Aorta (tissue), 5 donors: ENCODE measurements around the gene NDUFB3. TPM values are rescaled to one million over a fixed set of nuclear protein-coding genes. Genes with fewer than 3 reads are reported as not detected.

ENCODE experiments used
- ATAC-seq: fragments of 200-7000 bp; cut with Tn5 transposase; one replicate; pipeline ENCODE4 v1.9.1; 2022; ENCODE audit warnings: moderate library complexity; ENCODE audit not compliant: low FRiP score
- DNase-seq, 2 donors: peaks; one replicate each; pipeline ENCODE4 v3.0.0-alpha.2; 2020
- H3K27ac ChIP-seq, 2 donors: one replicate each; pipeline ENCODE4 v1.5.1; 2013; ENCODE audit warnings: low read length in 2 of 2, mild to moderate bottlenecking in 2 of 2, moderate library complexity in 2 of 2, control low read depth in 1 of 2, inconsistent platforms in 1 of 2, low read depth in 1 of 2
- H3K27me3 ChIP-seq, 2 donors: one replicate each; pipeline ENCODE4 v1.6.1; 2013; ENCODE audit warnings: control low read depth in 1 of 2, low read length in 1 of 2, mild to moderate bottlenecking in 1 of 2, moderate library complexity in 1 of 2; ENCODE audit not compliant: insufficient read depth in 2 of 2, control insufficient read depth in 1 of 2
- H3K36me3 ChIP-seq, 2 donors: one replicate each; pipeline ENCODE4 v1.6.1; 2013; ENCODE audit warnings: control low read depth in 1 of 2, low read length in 1 of 2, mild to moderate bottlenecking in 1 of 2; ENCODE audit not compliant: insufficient read depth in 2 of 2, control insufficient read depth in 1 of 2
- H3K4me1 ChIP-seq, 2 donors: one replicate each; pipeline ENCODE4 v1.6.1; 2013; ENCODE audit warnings: low read length in 2 of 2, control low read depth in 1 of 2, mild to moderate bottlenecking in 1 of 2, moderate library complexity in 1 of 2; ENCODE audit not compliant: insufficient read depth in 2 of 2, control insufficient read depth in 1 of 2
- H3K4me3 ChIP-seq, 2 donors: one replicate each; pipeline ENCODE4 v1.5.1; 2013; ENCODE audit warnings: low read length in 2 of 2, control low read depth in 1 of 2, mild to moderate bottlenecking in 1 of 2
- H3K9me3 ChIP-seq: one replicate; pipeline ENCODE4 v1.6.1; 2013; ENCODE audit warnings: mild to moderate bottlenecking, low read length; ENCODE audit not compliant: control insufficient read depth
- WGBS, 2 donors: extraction: QIAGEN DNeasy Blood & Tissue Kit; methylation state at CpG; one replicate each; pipeline ENCODE4 v1.1.7; 2013; 5-methylcytosine and 5-hydroxymethylcytosine counted together
- intact Hi-C, 2 donors: fragments of 100-400 bp; cut with DNase I; formaldehyde crosslinking; loops; one replicate each; pipeline versions ENCODE4 v1.14.2 to v1.15.0; 2022
- polyA plus RNA-seq, 2 donors: library from polyadenylated mRNA; stranded (reverse); fragments of 200-250 nt; gene quantifications; one replicate each; pipeline ENCODE4 v1.2.3, GENCODE V29; 2013
- total RNA-seq, 2 donors: library from RNA; stranded (reverse); fragmentation: NEBNext Ultra II Directional; extraction: Animal tissue kit (Norgen Biotek cat#: 25700); gene quantifications; one replicate each; pipeline ENCODE4 v1.2.1, GENCODE V29; 2021
- donor health status: healthy with polysubstance abuse.
- donor health status: Bipolar disorder and iron deficiency.
- donor health status: DM: no; HTN: no; CAD: no.
- donor health status: DM: no; HTN: no; CAD: no.
- donor health status: DM: yes; HTN: yes; CAD: no.

NDUFB3 gene
- total and polyA plus RNA-seq, 4 donors = 42.7 to 152 (median 53.0) TPM

DNA sequence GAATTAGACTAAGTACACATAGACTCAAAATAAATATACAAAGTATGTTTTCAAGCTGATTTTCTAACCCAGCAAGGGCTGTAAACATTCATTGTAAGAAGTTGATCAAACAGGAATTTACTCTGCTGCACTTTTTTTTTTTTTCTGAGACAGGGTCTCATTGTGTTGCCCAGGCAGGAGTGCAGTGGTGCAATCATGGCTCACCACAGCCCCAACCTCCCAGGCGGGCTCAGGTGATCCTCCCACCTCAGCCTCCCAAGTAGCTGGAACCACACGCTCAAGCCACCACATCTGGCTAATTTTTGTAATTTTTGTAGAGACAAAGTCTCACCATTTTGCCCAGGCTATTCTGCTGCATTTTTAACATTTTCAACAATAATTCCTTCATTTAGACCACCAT is 35.8 kb downstream of the NDUFB3 start:
- intact Hi-C loops = no loop called here
- ATAC-seq = no peak
- WGBS, 2 donors = 98% methylated on average over 2 of the region's 2 CpGs

DNA sequence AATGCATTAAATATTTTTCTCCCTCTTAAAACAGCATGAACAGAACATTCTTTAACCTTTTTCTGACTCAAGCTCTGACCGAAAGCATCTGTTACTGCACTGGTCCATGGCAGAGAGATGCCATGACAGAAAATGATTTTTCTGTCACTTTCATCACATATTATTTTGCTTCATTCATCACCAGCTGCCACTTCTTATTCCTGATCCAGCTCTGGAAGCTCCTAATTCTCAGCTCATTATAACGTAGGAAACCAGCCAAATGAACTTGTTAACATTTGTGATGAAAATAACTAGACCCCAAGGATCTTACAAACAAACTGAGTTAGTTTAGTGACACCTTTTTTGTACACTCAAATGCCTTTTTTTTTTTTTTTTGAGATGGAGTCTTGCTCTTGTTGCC is 36.5 kb downstream of the NDUFB3 start:
- no peaks in the 10 kb centered on the region for H3K4me1 ChIP-seq
- WGBS, 2 donors = 74 to 80% methylated on average over 2 of the region's 2 CpGs
- DNase-seq = no peak
- H3K9me3 ChIP-seq = no peaks in the 10 kb centered on the region
- H3K27ac ChIP-seq = no peak overlapping the region
- intact Hi-C loops = no loop called here
- H3K36me3 ChIP-seq = no peaks in the 10 kb centered on the region
- no peaks in the 10 kb centered on the region for H3K27me3 ChIP-seq
- no peak overlapping the region for H3K4me3 ChIP-seq
- no peak for ATAC-seq

More for the DNA sequence above, 35.8 kb downstream of the NDUFB3 start:
- H3K27me3 ChIP-seq = no peaks in the 10 kb centered on the region
- no peaks in the 10 kb centered on the region for H3K9me3 ChIP-seq
- H3K4me1 ChIP-seq = no peaks in the 10 kb centered on the region
- H3K4me3 ChIP-seq = no peak overlapping the region
- DNase-seq = no peak
- H3K27ac ChIP-seq = no peak overlapping the region
- H3K36me3 ChIP-seq = no peaks in the 10 kb centered on the region

DNA sequence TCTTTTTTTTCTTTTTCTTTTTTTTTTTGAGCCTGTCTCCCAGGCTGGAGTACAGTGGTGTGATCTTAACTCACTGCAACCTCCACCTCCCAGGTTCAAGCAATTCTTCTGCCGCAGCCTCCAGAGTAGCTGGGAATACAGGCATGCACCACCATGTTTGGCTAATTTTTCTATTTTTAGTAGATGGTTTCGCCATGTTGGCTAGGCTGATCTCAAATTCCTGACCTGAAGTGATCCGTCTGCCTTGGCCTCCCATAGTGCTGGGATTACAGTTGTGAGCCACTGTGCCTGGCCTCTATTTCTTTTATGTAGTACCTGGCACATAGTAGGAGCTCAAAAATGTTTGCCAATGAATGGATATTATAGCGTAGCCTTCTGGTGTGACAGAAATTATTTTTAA is 37.4 kb downstream of the NDUFB3 start:
- intact Hi-C loops = no loop called here
- no peaks in the 10 kb centered on the region for H3K4me1 ChIP-seq
- DNase-seq = no peak
- no peaks in the 10 kb centered on the region for H3K36me3 ChIP-seq
- no peak overlapping the region for H3K4me3 ChIP-seq
- no peak overlapping the region for H3K27ac ChIP-seq
- no peaks in the 10 kb centered on the region for H3K27me3 ChIP-seq
- 83% methylated on average over 4 of the region's 4 CpGs for WGBS, 2 donors
- H3K9me3 ChIP-seq = no peaks in the 10 kb centered on the region
- ATAC-seq = no peak

GRCh38 chr2:201110615-201111014 is 38.8 kb downstream of the NDUFB3 start:
- no peaks in the 10 kb centered on the region for H3K27me3 ChIP-seq
- DNase-seq = no peak
- H3K9me3 ChIP-seq = no peaks in the 10 kb centered on the region
- no peak overlapping the region for H3K27ac ChIP-seq
- no peak overlapping the region for H3K4me3 ChIP-seq
- intact Hi-C loops = no loop called here
- H3K4me1 ChIP-seq = no peaks in the 10 kb centered on the region
- ATAC-seq = no peak
- no peaks in the 10 kb centered on the region for H3K36me3 ChIP-seq

DNA sequence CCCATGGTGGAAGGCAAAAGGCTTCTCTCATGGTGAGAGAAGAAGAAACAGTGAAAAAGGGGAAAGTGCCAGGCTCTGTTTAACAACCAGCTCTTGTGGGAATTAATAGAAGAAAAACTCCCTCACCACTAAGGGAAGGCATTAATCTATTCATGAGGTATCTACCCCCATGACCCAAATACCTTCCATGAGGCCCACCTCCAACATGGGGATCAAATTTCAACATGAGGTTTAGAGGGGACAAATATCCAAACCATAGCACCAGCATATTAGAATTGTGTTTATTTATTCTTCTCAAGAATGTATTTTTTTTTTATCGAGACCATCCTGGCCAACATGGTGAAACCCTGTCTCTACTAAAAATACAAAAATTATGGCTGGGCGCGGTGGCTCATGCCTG is 39.3 kb downstream of the NDUFB3 start:
- ATAC-seq = no peak

GRCh38 chr2:201114350-201114749 is 42.5 kb downstream of the NDUFB3 start:
- WGBS, 2 donors = 87 to 89% methylated on average over 4 of the region's 4 CpGs
- H3K27me3 ChIP-seq = no peaks in the 10 kb centered on the region
- no peak overlapping the region for H3K27ac ChIP-seq
- ATAC-seq (no peak), DNase-seq (no peak)
- intact Hi-C loops = no loop called here
- H3K36me3 ChIP-seq = no peaks in the 10 kb centered on the region
- peaks cover 0 to 2% of the 10 kb centered on the region in 2 donors for H3K4me1 ChIP-seq
- no peak overlapping the region for H3K4me3 ChIP-seq
- no peaks in the 10 kb centered on the region for H3K9me3 ChIP-seq

More for the DNA sequence above, 39.3 kb downstream of the NDUFB3 start:
- no peak for DNase-seq
- Histone ChIP-seq H3K4me3 (no peak overlapping the region), H3K9me3 (no peaks in the 10 kb centered on the region), H3K27me3 (no peaks in the 10 kb centered on the region), H3K36me3 (no peaks in the 10 kb centered on the region), H3K4me1 (no peaks in the 10 kb centered on the region), H3K27ac (no peak overlapping the region)
- WGBS, 2 donors = 89 to 94% methylated on average over 3 of the region's 3 CpGs
- intact Hi-C loops = no loop called here

GRCh38 chr2:201114846-201115245 is 43.0 kb downstream of the NDUFB3 start:
- DNase-seq (no peak), ATAC-seq (no peak)
- H3K27me3 ChIP-seq = no peaks in the 10 kb centered on the region
- H3K9me3 ChIP-seq = no peaks in the 10 kb centered on the region
- no peak overlapping the region for H3K27ac ChIP-seq
- peaks cover 0 to 2% of the 10 kb centered on the region in 2 donors for H3K4me1 ChIP-seq
- intact Hi-C loops = loop anchor here (5.0 kb wide), 2 partner anchors 42 to 43 kb away; partner anchors contain the start of genes HYCC2 (in 1 of the 2) and NDUFB3 (in 1 of the 2)
- no peak overlapping the region for H3K4me3 ChIP-seq
- no peaks in the 10 kb centered on the region for H3K36me3 ChIP-seq

GRCh38 chr2:201116115-201116958 is 44.5 kb downstream of the NDUFB3 start, which contains the start of gene CFLAR:
TSS of gene CFLAR (plus strand) at chr2:201116164. CDS start at chr2:201129866, 13,702 bp downstream.
- DNase-seq = peak; percentile 85 to 90
- intact Hi-C loops = loop anchor here (5.0 kb wide), 2 partner anchors 41 to 44 kb away; partner anchors contain the start of genes HYCC2 (in 1 of the 2) and NDUFB3 (in 1 of the 2)
- Histone ChIP-seq H3K27ac (peak within 1 kb of the TSS; percentile 87 to 91), H3K4me1 (peaks cover 0 to 2% of the 10 kb centered on the region in 2 donors), H3K27me3 (no peaks in the 10 kb centered on the region), H3K9me3 (no peaks in the 10 kb centered on the region), H3K4me3 (peak within 1 kb of the TSS; percentile 57 to 86), H3K36me3 (no peaks in the 10 kb centered on the region)
- 0% methylated on average over 70 to 75 of the region's 75 CpGs for WGBS, 2 donors
- ATAC-seq = peak; percentile 76
